Breast epithelium (tissue), 4 donors: ENCODE data around the gene ZNF23. TPM values are rescaled to one million over a fixed set of nuclear protein-coding genes. Genes with fewer than 3 reads are reported as not detected.

Source experiments
- DNase-seq, 2 donors: peaks; one replicate each; pipeline ENCODE4 v3.0.0-alpha.2; 2019; ENCODE audit warnings: low spot score in 2 of 2
- H3K27ac ChIP-seq, 2 donors: fragments of 200-600 bp; sonication (generic) in 1 of 2; one replicate each; pipeline ENCODE4 v1.5.1; 2016 to 2019; ENCODE audit warnings: mild to moderate bottlenecking in 1 of 2
- H3K27me3 ChIP-seq, 2 donors: fragments of 200-600 bp; sonication (generic) in 1 of 2; one replicate each; pipeline versions ENCODE4 v1.5.1 to v1.6.0; 2017 to 2019; ENCODE audit warnings: control low read depth in 1 of 2, mild to moderate bottlenecking in 1 of 2
- H3K36me3 ChIP-seq: fragments of 200-600 bp; one replicate; pipeline ENCODE4 v1.5.1; 2019
- H3K4me1 ChIP-seq, 2 donors: fragments of 200-600 bp; sonication (generic); one replicate each; pipeline ENCODE4 v1.5.1; 2016 to 2019; ENCODE audit warnings: control low read depth in 1 of 2
- H3K4me3 ChIP-seq, 3 donors: fragments of 200-600 bp; sonication (generic); 1 replicate in 2 of 3; 2 replicates in 1 of 3; pipeline ENCODE4 v1.5.1; 2016 to 2019; ENCODE audit warnings: mild to moderate bottlenecking in 3 of 3, moderate library complexity in 2 of 3
- H3K9me3 ChIP-seq, 2 donors: fragments of 200-600 bp; sonication (generic) in 1 of 2; one replicate each; pipeline ENCODE4 v1.5.1; 2016 to 2019; ENCODE audit warnings: control low read depth in 1 of 2
- POLR2A ChIP-seq: fragments of 450-650 bp; IDR thresholded peaks from one replicate; pipeline ENCODE4 v1.6.1; 2016; ENCODE audit warnings: antibody characterized with exemption, mild to moderate bottlenecking, moderate library complexity
- POLR2AphosphoS5 ChIP-seq, 3 donors: sonication (generic); formaldehyde crosslinking; IDR thresholded peaks; one replicate each; pipeline ENCODE4 v1.6.1; 2017; ENCODE audit warnings: antibody characterized with exemption in 3 of 3
- intact Hi-C: fragments of 100-400 bp; cut with DNase I; formaldehyde crosslinking; loops from one replicate; pipeline ENCODE4 v1.15.1; 2023; ENCODE audit warnings: low total_unique reads
- total RNA-seq, 3 donors: library from RNA; depleted of rRNA; stranded (reverse); fragments of >200 nt; gene quantifications; one replicate each; pipeline ENCODE4 v1.1.0, GENCODE V29; 2016
- TF ChIP-seq, protein P1 (sequence below), 3 donors: fragments of 450-650 bp; IDR thresholded peaks; one replicate each; pipeline ENCODE4 v1.5.1; 2016 to 2017; ENCODE audit warnings: antibody characterized with exemption in 3 of 3, mild to moderate bottlenecking in 3 of 3, moderate library complexity in 3 of 3

Gene ZNF23
- total RNA-seq, 3 donors from 2014 or later = 9.8 to 16.8 (median 11.8) TPM

DNA sequence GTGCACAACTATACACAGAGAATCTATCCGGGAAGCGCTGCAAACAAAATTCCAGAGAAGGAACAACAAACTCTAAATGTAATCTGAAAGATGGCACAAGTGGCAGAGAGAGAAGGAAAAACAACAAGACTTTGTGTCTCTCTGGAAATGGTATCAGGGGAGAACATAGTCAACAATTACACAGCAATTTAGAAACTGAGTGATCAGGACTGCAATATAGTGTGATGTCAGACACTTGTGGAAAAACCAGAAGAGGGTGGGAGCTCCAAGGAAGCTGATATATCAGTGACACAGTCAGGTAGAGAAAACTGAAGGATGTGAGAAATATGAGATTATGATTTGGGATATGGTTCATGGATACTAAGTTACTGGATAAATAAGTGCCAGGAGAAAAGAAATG is 18.9 kb upstream of the ZNF23 start:
- no peak for TF ChIP-seq POLR2A
- TF ChIP-seq, protein P1, sequence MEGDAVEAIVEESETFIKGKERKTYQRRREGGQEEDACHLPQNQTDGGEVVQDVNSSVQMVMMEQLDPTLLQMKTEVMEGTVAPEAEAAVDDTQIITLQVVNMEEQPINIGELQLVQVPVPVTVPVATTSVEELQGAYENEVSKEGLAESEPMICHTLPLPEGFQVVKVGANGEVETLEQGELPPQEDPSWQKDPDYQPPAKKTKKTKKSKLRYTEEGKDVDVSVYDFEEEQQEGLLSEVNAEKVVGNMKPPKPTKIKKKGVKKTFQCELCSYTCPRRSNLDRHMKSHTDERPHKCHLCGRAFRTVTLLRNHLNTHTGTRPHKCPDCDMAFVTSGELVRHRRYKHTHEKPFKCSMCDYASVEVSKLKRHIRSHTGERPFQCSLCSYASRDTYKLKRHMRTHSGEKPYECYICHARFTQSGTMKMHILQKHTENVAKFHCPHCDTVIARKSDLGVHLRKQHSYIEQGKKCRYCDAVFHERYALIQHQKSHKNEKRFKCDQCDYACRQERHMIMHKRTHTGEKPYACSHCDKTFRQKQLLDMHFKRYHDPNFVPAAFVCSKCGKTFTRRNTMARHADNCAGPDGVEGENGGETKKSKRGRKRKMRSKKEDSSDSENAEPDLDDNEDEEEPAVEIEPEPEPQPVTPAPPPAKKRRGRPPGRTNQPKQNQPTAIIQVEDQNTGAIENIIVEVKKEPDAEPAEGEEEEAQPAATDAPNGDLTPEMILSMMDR (IDR thresholded peaks at IDR 0.05) = no peak
- TF ChIP-seq POLR2AphosphoS5 (IDR thresholded peaks at IDR 0.05) = no peak

DNA sequence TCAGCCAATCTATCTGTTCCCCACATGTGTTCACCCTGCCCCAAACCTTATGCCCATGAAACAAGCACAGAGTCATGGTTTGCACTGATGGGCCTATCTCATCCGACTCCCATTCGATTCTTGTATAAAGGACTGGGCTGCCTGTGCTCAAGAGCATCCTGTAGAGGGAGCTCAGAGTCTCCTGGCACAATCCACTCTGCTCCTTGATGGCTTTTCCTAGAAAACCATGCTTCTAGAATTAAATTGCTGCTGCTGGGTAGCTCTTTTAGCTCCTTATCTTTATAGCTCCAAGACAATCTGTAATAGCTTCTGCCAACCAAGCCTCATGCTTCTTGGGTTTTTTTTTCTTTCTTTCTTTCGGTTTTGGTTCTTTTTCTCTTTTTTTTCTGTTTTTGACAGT is 17.4 kb upstream of the ZNF23 start:
- no peak for TF ChIP-seq POLR2A
- TF ChIP-seq, protein P1 (IDR thresholded peaks at IDR 0.05) = no peak

More for the DNA sequence above, 18.9 kb upstream of the ZNF23 start:
- H3K36me3 ChIP-seq = no peaks in the 10 kb centered on the region
- H3K27me3 ChIP-seq = no peaks in the 10 kb centered on the region
- no peaks in the 10 kb centered on the region for H3K9me3 ChIP-seq
- no peak for DNase-seq
- intact Hi-C loops = no loop called here
- no peak overlapping the region for H3K27ac ChIP-seq
- H3K4me1 ChIP-seq = no peaks in the 10 kb centered on the region
- H3K4me3 ChIP-seq = no peak overlapping the region

DNA sequence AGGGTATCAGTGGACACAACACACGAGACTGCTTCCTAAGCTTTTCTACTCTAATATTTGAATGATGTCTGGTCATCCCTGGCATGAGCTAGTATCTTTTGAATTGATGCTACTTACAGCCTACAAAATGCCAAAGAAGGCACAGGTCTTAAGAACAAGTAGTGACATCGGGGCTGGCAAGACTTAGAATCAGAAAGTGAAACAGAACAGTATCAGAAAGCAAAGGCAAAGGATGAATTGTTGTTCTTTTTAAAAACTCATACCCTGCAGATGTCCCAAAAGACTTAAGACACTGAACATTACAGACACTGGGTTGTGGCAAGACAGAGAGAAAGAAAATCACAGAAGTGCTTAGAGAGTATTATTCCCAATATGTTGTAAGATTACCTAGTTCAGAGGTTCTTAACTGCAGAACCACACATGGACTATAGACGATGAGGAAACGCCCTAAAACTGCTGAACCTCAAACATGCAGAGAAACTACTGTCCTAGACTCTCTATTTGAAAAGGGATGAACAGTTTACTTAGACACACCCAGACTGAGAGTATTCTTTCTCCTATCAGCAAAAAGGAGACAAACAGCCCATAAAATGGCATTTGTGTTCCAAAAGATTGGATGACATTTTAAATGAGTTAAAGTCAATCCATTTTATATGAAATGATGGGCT is 14.5 kb upstream of the ZNF23 start:
- Histone ChIP-seq H3K4me3 (no peak overlapping the region), H3K4me1 (no peaks in the 10 kb centered on the region), H3K27me3 (no peaks in the 10 kb centered on the region), H3K9me3 (no peaks in the 10 kb centered on the region), H3K36me3 (no peaks in the 10 kb centered on the region), H3K27ac (no peak overlapping the region)
- intact Hi-C loops = no loop called here
- TF ChIP-seq POLR2A = no peak
- DNase-seq = no peak

More for the DNA sequence above, 17.4 kb upstream of the ZNF23 start:
- intact Hi-C loops = no loop called here
- Histone ChIP-seq H3K4me3 (no peak overlapping the region), H3K36me3 (no peaks in the 10 kb centered on the region), H3K9me3 (no peaks in the 10 kb centered on the region), H3K27ac (no peak overlapping the region), H3K4me1 (no peaks in the 10 kb centered on the region), H3K27me3 (no peaks in the 10 kb centered on the region)
- DNase-seq = no peak

DNA sequence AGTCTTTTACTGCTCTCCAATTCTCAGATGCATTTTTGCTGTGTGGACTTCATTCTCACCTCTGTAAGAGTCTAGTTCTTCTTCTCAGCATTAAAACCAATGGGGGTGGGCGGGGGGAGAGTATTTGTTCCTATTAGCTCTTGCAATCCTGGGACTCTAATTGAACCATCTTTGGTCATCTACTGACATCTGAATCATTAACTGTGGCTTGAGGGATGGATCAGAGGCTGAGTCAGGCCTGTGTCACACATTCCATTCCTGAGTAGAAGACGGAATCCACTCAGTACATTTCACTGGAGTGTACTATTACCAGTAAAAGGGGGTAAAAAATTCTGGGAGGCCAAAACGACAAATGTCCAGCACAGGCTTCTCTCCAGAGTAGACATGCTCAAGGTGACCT is 12.8 kb upstream of the ZNF23 start:
- Histone ChIP-seq H3K36me3 (no peaks in the 10 kb centered on the region), H3K4me1 (no peaks in the 10 kb centered on the region), H3K9me3 (no peaks in the 10 kb centered on the region), H3K27ac (no peak overlapping the region), H3K27me3 (no peaks in the 10 kb centered on the region), H3K4me3 (no peak overlapping the region)
- no peak for TF ChIP-seq POLR2A
- TF ChIP-seq, protein P1 (IDR thresholded peaks at IDR 0.05) = no peak
- TF ChIP-seq POLR2AphosphoS5 (IDR thresholded peaks at IDR 0.05) = no peak
- no peak for DNase-seq
- intact Hi-C loops = loop anchor here (5.0 kb wide), 1 partner anchor 1592 kb away; no protein-coding TSS in a partner anchor

DNA sequence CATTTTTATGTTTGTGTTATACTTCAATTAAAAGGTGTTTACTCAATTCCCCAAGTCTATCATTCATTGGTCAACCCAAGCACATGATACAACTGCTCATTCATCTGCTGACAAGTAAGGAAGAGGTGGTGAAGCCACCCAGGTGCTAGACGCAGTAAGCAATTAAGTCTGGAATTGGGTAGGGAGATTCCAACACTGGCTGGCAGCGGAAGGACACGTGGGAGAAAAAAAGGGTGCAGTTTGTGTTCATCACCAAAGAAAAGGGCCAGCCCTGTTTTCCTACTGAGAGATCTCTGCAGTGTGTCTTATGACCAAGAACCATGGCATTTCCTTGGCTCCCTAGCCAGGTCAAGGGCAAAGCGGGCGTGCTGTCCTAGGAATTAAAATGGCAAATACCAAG is 11.8 kb upstream of the ZNF23 start:
- Histone ChIP-seq H3K4me3 (no peak overlapping the region), H3K36me3 (no peaks in the 10 kb centered on the region), H3K27me3 (no peaks in the 10 kb centered on the region), H3K27ac (no peak overlapping the region), H3K9me3 (no peaks in the 10 kb centered on the region), H3K4me1 (no peaks in the 10 kb centered on the region)
- intact Hi-C loops = loop anchor here (5.0 kb wide), 1 partner anchor 1593 kb away; no protein-coding TSS in a partner anchor
- TF ChIP-seq POLR2A = no peak
- TF ChIP-seq POLR2AphosphoS5 (IDR thresholded peaks at IDR 0.05) = no peak
- TF ChIP-seq, protein P1 (IDR thresholded peaks at IDR 0.05) = no peak
- DNase-seq = no peak
